ENCODE measurements around the gene RGCC.

RGCC gene

GRCh38 chr13:41513600-41513999 lies 56.2 kb downstream of the RGCC start:
- Histone ChIP-seq H2AFZ (no peak overlapping the region), H3K27me3 (ENCODE audit: control insufficient read depth, insufficient read depth, low read length) (no peaks in the 10 kb centered on the region)
- no peak for TF ChIP-seq CTCF (IDR thresholded peaks at IDR 0.05)

GRCh38 chr13:41514853-41515395 lies 57.6 kb downstream of the RGCC start:
- Histone ChIP-seq H3K4me2 (ENCODE audit: low read length) (no peak overlapping the region), H3K9ac (no peak overlapping the region), H3K9me3 (ENCODE audit: control insufficient read depth, low read length) (no peaks in the 10 kb centered on the region), H3K36me3 (ENCODE audit: control insufficient read depth, insufficient read depth, low read length) (no peaks in the 10 kb centered on the region), H3K79me2 (no peaks in the 10 kb centered on the region), H3K27me3 (ENCODE audit: control insufficient read depth, insufficient read depth, low read length) (no peaks in the 10 kb centered on the region), H3K4me1 (no peaks in the 10 kb centered on the region), H2AFZ (no peak overlapping the region), H3K4me3 (ENCODE audit: low read depth, low read length) (no peak overlapping the region), H3K27ac (no peak overlapping the region)
- no peak for TF ChIP-seq CTCF (IDR thresholded peaks at IDR 0.05)

More at GRCh38 chr13:41513600-41513999, 56.2 kb downstream of the RGCC start:
- H3K4me2 ChIP-seq (ENCODE audit: low read length): no peak overlapping the region
- no peak overlapping the region for H3K27ac ChIP-seq
- no peak overlapping the region for H3K4me3 ChIP-seq (ENCODE audit: low read depth, low read length)
- no peaks in the 10 kb centered on the region for H3K36me3 ChIP-seq (ENCODE audit: control insufficient read depth, insufficient read depth, low read length)
- H3K9me3 ChIP-seq (ENCODE audit: control insufficient read depth, low read length): no peaks in the 10 kb centered on the region
- no peaks in the 10 kb centered on the region for H3K4me1 ChIP-seq
- no peak overlapping the region for H3K9ac ChIP-seq
- no peaks in the 10 kb centered on the region for H3K79me2 ChIP-seq

- H3K4me2 ChIP-seq (ENCODE audit: low read length): no peak overlapping the region
- no peaks in the 10 kb centered on the region for H3K79me2 ChIP-seq
- no peak overlapping the region for H3K27ac ChIP-seq
- no peaks in the 10 kb centered on the region for H3K36me3 ChIP-seq (ENCODE audit: control insufficient read depth, insufficient read depth, low read length)
- TF ChIP-seq CTCF (IDR thresholded peaks at IDR 0.05): no peak
- H3K4me3 ChIP-seq (ENCODE audit: low read depth, low read length): no peak overlapping the region
- no peak overlapping the region for H2AFZ ChIP-seq
- no peak overlapping the region for H3K9ac ChIP-seq
- H3K9me3 ChIP-seq (ENCODE audit: control insufficient read depth, low read length): no peaks in the 10 kb centered on the region
- H3K27me3 ChIP-seq (ENCODE audit: control insufficient read depth, insufficient read depth, low read length): no peaks in the 10 kb centered on the region
- no peaks in the 10 kb centered on the region for H3K4me1 ChIP-seq
Measured at GRCh38 chr13:41515491-41516139, 58.3 kb downstream of the RGCC start.

- no peak overlapping the region for H3K9ac ChIP-seq
- no peaks in the 10 kb centered on the region for H3K27me3 ChIP-seq (ENCODE audit: control insufficient read depth, insufficient read depth, low read length)
- H3K79me2 ChIP-seq: no peaks in the 10 kb centered on the region
Measured at GRCh38 chr13:41516166-41516565, 58.8 kb downstream of the RGCC start.

More at GRCh38 chr13:41516166-41516565, 58.8 kb downstream of the RGCC start:
- no peak for TF ChIP-seq CTCF (IDR thresholded peaks at IDR 0.05)
- H3K9me3 ChIP-seq (ENCODE audit: control insufficient read depth, low read length): no peaks in the 10 kb centered on the region
- no peak overlapping the region for H3K4me3 ChIP-seq (ENCODE audit: low read depth, low read length)
- no peak overlapping the region for H3K27ac ChIP-seq
- H2AFZ ChIP-seq: no peak overlapping the region
- no peak overlapping the region for H3K4me2 ChIP-seq (ENCODE audit: low read length)
- no peaks in the 10 kb centered on the region for H3K36me3 ChIP-seq (ENCODE audit: control insufficient read depth, insufficient read depth, low read length)
- no peaks in the 10 kb centered on the region for H3K4me1 ChIP-seq

All from parathyroid adenoma (tissue), 2 donors.